ENCODE results near the gene ZBTB20. TPM values are rescaled to one million over a fixed set of nuclear protein-coding genes. Genes with fewer than 3 reads are reported as not detected.
A peak's percentile ranks its signal among the peaks of the same experiment; 100 is the strongest.

The ZBTB20 gene
- total and polyA plus RNA-seq, 4 donors: 0.74 to 77.1 (median 27.9) TPM

- WGBS, 2 donors: 71 to 88% methylated on average over 1 of the region's 1 CpG
- H3K36me3 ChIP-seq (ENCODE audit: control insufficient read depth in 4 of 4, insufficient read depth in 4 of 4, low read length in 4 of 4): no peaks in the 10 kb centered on the region
- ATAC-seq (ENCODE audit: insufficient read depth, low FRiP score): no peak
These were observed 315.2 kb downstream of the ZBTB20 start for GRCh38 chr3:114831861-114832260.

GRCh38 chr3:114830652-114831051, 316.4 kb downstream of the ZBTB20 start:
- no peaks in the 10 kb centered on the region for H3K36me3 ChIP-seq (ENCODE audit: control insufficient read depth in 4 of 4, insufficient read depth in 4 of 4, low read length in 4 of 4)
- H3K27ac ChIP-seq (ENCODE audit: low read depth in 1 of 2, low read length in 1 of 2): no peak overlapping the region
- 87 to 91% methylated on average over 4 of the region's 4 CpGs for WGBS, 2 donors
- no peak for ATAC-seq (ENCODE audit: insufficient read depth, low FRiP score)
- no peak overlapping the region for H3K4me3 ChIP-seq
- no peaks in the 10 kb centered on the region for H3K9me3 ChIP-seq (ENCODE audit: control insufficient read depth in 4 of 4, insufficient read depth in 3 of 4, low read length in 3 of 4)
- DNase-seq: no peak
- no peak overlapping the region for H3K9ac ChIP-seq (ENCODE audit: insufficient read depth in 1 of 2, low read length in 2 of 2)
- peaks cover 0 to 4% (median 0%) of the 10 kb centered on the region in 5 donors for H3K4me1 ChIP-seq (ENCODE audit: control insufficient read depth in 5 of 5, insufficient read depth in 5 of 5, low read length in 5 of 5)
- no peaks in the 10 kb centered on the region for H3K27me3 ChIP-seq (ENCODE audit: control insufficient read depth in 3 of 3, insufficient read depth in 3 of 3, low read length in 2 of 3)
- TF ChIP-seq CTCF (IDR thresholded peaks at IDR 0.05; ENCODE audit: control extremely low read depth, extremely low read depth): no peak

More at GRCh38 chr3:114831861-114832260, 315.2 kb downstream of the ZBTB20 start:
- no peak for DNase-seq
- TF ChIP-seq CTCF (IDR thresholded peaks at IDR 0.05; ENCODE audit: control extremely low read depth, extremely low read depth): no peak
- H3K27me3 ChIP-seq (ENCODE audit: control insufficient read depth in 3 of 3, insufficient read depth in 3 of 3, low read length in 2 of 3): no peaks in the 10 kb centered on the region
- peaks cover 0 to 7% (median 0%) of the 10 kb centered on the region in 5 donors for H3K4me1 ChIP-seq (ENCODE audit: control insufficient read depth in 5 of 5, insufficient read depth in 5 of 5, low read length in 5 of 5)
- H3K27ac ChIP-seq (ENCODE audit: low read depth in 1 of 2, low read length in 1 of 2): no peak overlapping the region
- no peak overlapping the region for H3K9ac ChIP-seq (ENCODE audit: insufficient read depth in 1 of 2, low read length in 2 of 2)
- no peaks in the 10 kb centered on the region for H3K9me3 ChIP-seq (ENCODE audit: control insufficient read depth in 4 of 4, insufficient read depth in 3 of 4, low read length in 3 of 4)
- H3K4me3 ChIP-seq: no peak overlapping the region

GRCh38 chr3:114829783-114830182, 317.3 kb downstream of the ZBTB20 start:
- H3K27ac ChIP-seq (ENCODE audit: low read depth in 1 of 2, low read length in 1 of 2): no peak overlapping the region
- no peaks in the 10 kb centered on the region for H3K27me3 ChIP-seq (ENCODE audit: control insufficient read depth in 3 of 3, insufficient read depth in 3 of 3, low read length in 2 of 3)
- TF ChIP-seq CTCF (IDR thresholded peaks at IDR 0.05; ENCODE audit: control extremely low read depth, extremely low read depth): no peak
- H3K9me3 ChIP-seq (ENCODE audit: control insufficient read depth in 4 of 4, insufficient read depth in 3 of 4, low read length in 3 of 4): no peaks in the 10 kb centered on the region
- 86 to 90% methylated on average over 2 of the region's 2 CpGs for WGBS, 2 donors
- H3K4me3 ChIP-seq: no peak overlapping the region
- no peak overlapping the region for H3K9ac ChIP-seq (ENCODE audit: insufficient read depth in 1 of 2, low read length in 2 of 2)
- ATAC-seq (ENCODE audit: insufficient read depth, low FRiP score): no peak
- no peak for DNase-seq
- H3K4me1 ChIP-seq (ENCODE audit: control insufficient read depth in 5 of 5, insufficient read depth in 5 of 5, low read length in 5 of 5): peaks cover 0 to 7% (median 0%) of the 10 kb centered on the region in 5 donors
- no peaks in the 10 kb centered on the region for H3K36me3 ChIP-seq (ENCODE audit: control insufficient read depth in 4 of 4, insufficient read depth in 4 of 4, low read length in 4 of 4)

- Histone ChIP-seq H3K9ac (ENCODE audit: insufficient read depth in 1 of 2, low read length in 2 of 2) (no peak overlapping the region), H3K27ac (ENCODE audit: low read depth in 1 of 2, low read length in 1 of 2) (no peak overlapping the region), H3K4me1 (ENCODE audit: control insufficient read depth in 5 of 5, insufficient read depth in 5 of 5, low read length in 5 of 5) (peaks cover 0 to 7% (median 0%) of the 10 kb centered on the region in 5 donors), H3K27me3 (ENCODE audit: control insufficient read depth in 3 of 3, insufficient read depth in 3 of 3, low read length in 2 of 3) (no peaks in the 10 kb centered on the region), H3K36me3 (ENCODE audit: control insufficient read depth in 4 of 4, insufficient read depth in 4 of 4, low read length in 4 of 4) (no peaks in the 10 kb centered on the region), H3K4me3 (no peak overlapping the region), H3K9me3 (ENCODE audit: control insufficient read depth in 4 of 4, insufficient read depth in 3 of 4, low read length in 3 of 4) (no peaks in the 10 kb centered on the region)
- ATAC-seq (ENCODE audit: insufficient read depth, low FRiP score) (peak; percentile 72), DNase-seq (peak in 2 of 3 donors; percentile 36 to 50)
- 99 to 100% methylated on average over 1 of the region's 1 CpG for WGBS, 2 donors
- TF ChIP-seq CTCF (IDR thresholded peaks at IDR 0.05; ENCODE audit: control extremely low read depth, extremely low read depth): peak; percentile 22
These were observed 319.6 kb downstream of the ZBTB20 start for GRCh38 chr3:114827495-114827894.
